ENCODE data around the gene DNAL1.

The DNAL1 gene

GRCh38 chr14:73745571-73746519 is 101.1 kb downstream of the DNAL1 start:
- no peak for DNase-seq

- no peak for DNase-seq
These were observed 102.0 kb downstream of the DNAL1 start for GRCh38 chr14:73746520-73747378.

- DNase-seq = no peak
These were observed 102.8 kb downstream of the DNAL1 start for GRCh38 chr14:73747379-73748211.

DNA sequence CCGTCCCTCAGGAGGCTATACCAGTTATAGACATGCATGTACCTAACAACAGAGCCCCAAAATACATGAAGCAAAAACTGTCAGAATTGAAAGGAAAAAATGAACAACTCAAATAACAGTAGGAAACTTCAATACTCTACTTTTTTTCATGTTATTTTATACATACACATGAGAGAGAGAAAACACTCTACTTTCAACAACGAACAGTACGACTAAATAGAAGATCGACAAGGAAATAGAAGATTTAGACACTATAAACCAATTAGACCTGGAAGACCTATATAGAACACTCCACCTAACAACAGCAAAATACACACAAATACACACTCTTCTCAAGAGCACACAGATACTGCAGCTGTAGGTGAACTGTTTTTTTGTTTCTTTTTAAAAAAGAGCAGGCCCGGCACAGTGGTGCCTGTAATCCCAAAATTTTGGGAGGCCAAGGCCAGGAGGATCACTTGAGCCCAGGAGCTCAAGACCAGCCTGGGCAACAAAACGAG is 104.1 kb downstream of the DNAL1 start:
- no peak for DNase-seq

- no peak for DNase-seq
These were observed 105.1 kb downstream of the DNAL1 start for GRCh38 chr14:73749706-73750530.

DNA sequence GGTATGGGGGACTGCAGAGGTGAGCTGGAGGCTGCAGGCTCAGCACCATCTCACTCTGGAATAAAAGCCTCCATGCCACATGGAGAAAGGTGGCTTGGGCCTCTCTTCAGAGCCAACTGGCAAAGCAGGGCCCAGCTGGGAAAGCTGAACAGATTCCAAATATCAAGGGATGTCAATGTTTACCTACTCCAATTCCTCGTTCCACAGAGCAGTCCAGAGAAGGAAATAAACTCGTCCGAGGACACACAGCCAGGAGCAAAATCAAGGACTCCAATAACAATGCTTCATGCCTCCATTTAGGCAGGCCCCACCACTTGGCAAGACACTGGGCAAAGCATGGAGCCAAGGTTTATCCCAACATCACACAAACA is 105.7 kb downstream of the DNAL1 start:
- DNase-seq = no peak

- DNase-seq = no peak
These were observed 106.4 kb downstream of the DNAL1 start for GRCh38 chr14:73751157-73751691.

DNA sequence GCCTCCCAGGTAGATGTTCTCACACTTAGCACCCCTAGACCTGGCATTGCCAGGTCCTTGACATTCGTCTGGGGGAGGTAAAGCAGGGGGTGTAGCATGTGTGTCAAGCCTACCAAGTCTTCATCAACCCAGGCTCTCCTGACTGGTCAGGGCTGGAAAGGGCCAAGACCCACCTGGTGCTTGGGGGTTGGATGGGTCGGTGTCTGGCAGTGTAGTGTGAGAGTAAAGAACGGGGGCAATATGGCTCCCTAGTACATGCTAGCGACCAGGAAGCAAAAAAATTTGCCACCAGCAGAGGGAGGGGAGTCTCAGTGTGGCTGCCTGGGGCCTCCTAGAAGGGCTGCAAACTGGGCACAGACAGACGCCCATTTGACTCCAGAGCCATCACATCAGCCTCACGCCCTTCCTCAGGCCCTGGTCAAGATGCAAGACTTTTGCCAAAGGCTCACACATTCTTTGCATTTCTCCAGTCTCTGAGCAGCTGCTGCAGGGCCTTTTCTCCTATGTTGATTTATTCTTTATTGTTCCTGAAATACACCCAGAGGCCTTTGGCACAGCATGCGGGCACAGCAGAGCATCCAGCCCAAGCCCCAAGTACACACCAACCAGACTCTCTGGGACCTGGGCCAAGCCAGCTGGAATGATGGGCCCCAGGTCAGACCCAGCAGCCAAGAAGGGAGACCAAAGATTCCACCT is 107.7 kb downstream of the DNAL1 start:
- no peak for DNase-seq
